Pulmonary artery endothelial cell (primary cell): ENCODE results near the gene STX16. TPM values are rescaled to one million over a fixed set of nuclear protein-coding genes. Genes with fewer than 3 reads are reported as not detected.
A peak's percentile ranks its signal among the peaks of the same experiment; 100 is the strongest.

Source experiments
- DNase-seq: peaks from one replicate; pipeline ENCODE4 v3.0.0-alpha.2; 2011; ENCODE audit warnings: low read depth, low spot score
- total RNA-seq: library from RNA; depleted of rRNA; stranded (reverse); fragments of >200 nt; gene quantifications from 2 replicates; pipeline ENCODE4 v1.2.3, GENCODE V29; 2014

STX16 gene
- total RNA-seq, 1 donor from 2014 or later, result 45.6 TPM

GRCh38 chr20:58675641-58676040 is 24.6 kb downstream of the STX16 start:
- DNase-seq, result no peak

GRCh38 chr20:58676161-58676560 is 25.1 kb downstream of the STX16 start:
- no peak for DNase-seq

GRCh38 chr20:58677079-58677604 is 26.1 kb downstream of the STX16 start:
- DNase-seq, result no peak

- DNase-seq, result no peak
Measured at GRCh38 chr20:58677808-58678207, 26.7 kb downstream of the STX16 start.

GRCh38 chr20:58678806-58679205 is 27.7 kb downstream of the STX16 start:
- no peak for DNase-seq

GRCh38 chr20:58682656-58683531 is 31.8 kb downstream of the STX16 start:
- no peak for DNase-seq

GRCh38 chr20:58684291-58684690 is 33.2 kb downstream of the STX16 start:
- DNase-seq, result no peak

- DNase-seq, result no peak
Measured at GRCh38 chr20:58685988-58686387, 34.9 kb downstream of the STX16 start.

- DNase-seq, result no peak
Measured at GRCh38 chr20:58688414-58688813, 37.3 kb downstream of the STX16 start.

- peak; percentile 19 for DNase-seq
Measured at GRCh38 chr20:58688840-58689239, 37.8 kb downstream of the STX16 start.

GRCh38 chr20:58690396-58691135 is 39.5 kb downstream of the STX16 start:
- no peak for DNase-seq

GRCh38 chr20:58691773-58692578 is 40.9 kb downstream of the STX16 start:
- no peak for DNase-seq

- peak; percentile 36 for DNase-seq
Measured at GRCh38 chr20:58692579-58693225, 41.6 kb downstream of the STX16 start, which contains the start of gene NPEPL1. Gene NPEPL1, plus strand, starts transcription at chr20:58692800. Its CDS starts 101 bp downstream, at chr20:58692901.

GRCh38 chr20:58693226-58694006 is 42.3 kb downstream of the STX16 start:
- DNase-seq, result no peak

- no peak for DNase-seq
Measured at GRCh38 chr20:58694241-58695083, 43.4 kb downstream of the STX16 start.

GRCh38 chr20:58695084-58695722 is 44.1 kb downstream of the STX16 start:
- DNase-seq, result no peak

GRCh38 chr20:58695895-58696375 is 44.9 kb downstream of the STX16 start:
- DNase-seq, result no peak

- no peak for DNase-seq
Measured at GRCh38 chr20:58696411-58696961, 45.4 kb downstream of the STX16 start.
